Activated CD8-positive, alpha-beta memory T cell treated with anti-CD3 and anti-CD28 coated beads for 24 hours (primary cell): ENCODE data around the gene CCDC57.
"Not testable (repeated sequence)": the region's sequence is repeated elsewhere in the genome, so short reads cannot be mapped to it uniquely, and the experiment has no call there.

ENCODE experiments used
- DNase-seq: peaks from one replicate; pipeline ENCODE4 v3.0.0-alpha.2; 2020

Gene CCDC57

GRCh38 chr17:82212331-82213250 is at the start of gene CCDC57:
Gene CCDC57, minus strand, starts transcription at chr17:82212842. Its CDS starts 10,898 bp downstream, at chr17:82201944.
- DNase-seq = peak; percentile 91

- DNase-seq = no peak
These were observed 49.7 kb upstream of the CCDC57 start for GRCh38 chr17:82262344-82262743.

- DNase-seq = not testable (repeated sequence)
These were observed 47.6 kb upstream of the CCDC57 start for GRCh38 chr17:82259972-82260961.

GRCh38 chr17:82258555-82258954 is 45.9 kb upstream of the CCDC57 start:
- DNase-seq = no peak

GRCh38 chr17:82257473-82257872 is 44.8 kb upstream of the CCDC57 start:
- DNase-seq = peak; percentile 87

- DNase-seq = no peak
These were observed 43.7 kb upstream of the CCDC57 start for GRCh38 chr17:82256242-82256885.

- DNase-seq = no peak
These were observed 42.8 kb upstream of the CCDC57 start for GRCh38 chr17:82255402-82255972.

GRCh38 chr17:82254746-82255145 is 42.1 kb upstream of the CCDC57 start:
- DNase-seq = not testable (repeated sequence)

GRCh38 chr17:82254096-82254495 is 41.5 kb upstream of the CCDC57 start:
- DNase-seq = not testable (repeated sequence)

- no peak for DNase-seq
These were observed 40.5 kb upstream of the CCDC57 start for GRCh38 chr17:82253179-82253544.

GRCh38 chr17:82252511-82253178 is 40.0 kb upstream of the CCDC57 start:
- no peak for DNase-seq

- no peak for DNase-seq
These were observed 38.3 kb upstream of the CCDC57 start for GRCh38 chr17:82250868-82251500.

- no peak for DNase-seq
These were observed 37.4 kb upstream of the CCDC57 start for GRCh38 chr17:82249896-82250581.

- DNase-seq = no peak
These were observed 36.4 kb upstream of the CCDC57 start for GRCh38 chr17:82248815-82249674.

GRCh38 chr17:82247856-82248671 is 35.4 kb upstream of the CCDC57 start:
- no peak for DNase-seq

- DNase-seq = no peak
These were observed 34.7 kb upstream of the CCDC57 start for GRCh38 chr17:82247182-82247823.

- no peak for DNase-seq
These were observed 33.9 kb upstream of the CCDC57 start for GRCh38 chr17:82246365-82247181.

GRCh38 chr17:82246040-82246364 is 33.4 kb upstream of the CCDC57 start:
- DNase-seq = no peak
